Fibroblast of lung (primary cell): ENCODE results near the gene ZNF775. TPM values are rescaled to one million over a fixed set of nuclear protein-coding genes. Genes with fewer than 3 reads are reported as not detected.
A peak's percentile ranks its signal among the peaks of the same experiment; 100 is the strongest.

Experiments
- DNase-seq, 2 donors: peaks; one replicate each; pipeline versions ENCODE4 v3.0.0 to v3.0.0-alpha.2; 2010; ENCODE audit warnings: low read depth in 2 of 2
- H2AFZ ChIP-seq: 2 replicates; pipeline ENCODE4 v1.5.1; 2012; ENCODE audit warnings: low read length, control low read depth, inconsistent platforms
- H3K27ac ChIP-seq: 2 replicates; pipeline ENCODE4 v1.5.1; 2011; ENCODE audit warnings: low read length, control low read depth; ENCODE audit not compliant: insufficient read depth
- H3K27me3 ChIP-seq: 2 replicates; pipeline ENCODE4 v1.5.1; 2011; ENCODE audit warnings: mild to moderate bottlenecking, low read length; ENCODE audit not compliant: control insufficient read depth, insufficient read depth
- H3K36me3 ChIP-seq: 2 replicates; pipeline ENCODE4 v1.5.1; 2011; ENCODE audit warnings: low read length; ENCODE audit not compliant: control insufficient read depth, insufficient read depth
- H3K4me1 ChIP-seq: 2 replicates; pipeline ENCODE4 v1.5.1; 2011; ENCODE audit warnings: low read length; ENCODE audit not compliant: control insufficient read depth, insufficient read depth; ENCODE audit errors: extremely low read depth
- H3K4me2 ChIP-seq: 2 replicates; pipeline ENCODE4 v1.5.1; 2011; ENCODE audit warnings: low read length, control low read depth; ENCODE audit not compliant: insufficient read depth; ENCODE audit errors: extremely low read depth
- H3K4me3 ChIP-seq, 4 experiments: fragments of 200-600 bp in 1 of 4; sonication (generic) in 1 of 4; replicated peaks in 1 of 4; 2 replicates each; pipeline ENCODE4 v1.5.1; 2011 to 2016; ENCODE audit warnings: low read length in 4 of 4, low read depth in 3 of 4, mild to moderate bottlenecking in 3 of 4, control low read depth in 2 of 4, inconsistent platforms in 1 of 4, mixed read lengths in 1 of 4; ENCODE audit not compliant: insufficient read depth in 1 of 4; ENCODE audit errors: control extremely low read depth in 1 of 4
- H3K79me2 ChIP-seq: 2 replicates; pipeline ENCODE4 v1.5.1; 2012; ENCODE audit warnings: mild to moderate bottlenecking, low read length, inconsistent platforms; ENCODE audit not compliant: control insufficient read depth, insufficient read depth
- H3K9ac ChIP-seq: 2 replicates; pipeline ENCODE4 v1.5.1; 2011; ENCODE audit warnings: mild to moderate bottlenecking, low read length, control low read depth; ENCODE audit not compliant: insufficient read depth
- H3K9me3 ChIP-seq: 2 replicates; pipeline ENCODE4 v1.5.1; 2012; ENCODE audit warnings: low read depth, low read length; ENCODE audit not compliant: control insufficient read depth, insufficient read depth
- H4K20me1 ChIP-seq: 2 replicates; pipeline ENCODE4 v1.5.1; 2011; ENCODE audit warnings: low read length; ENCODE audit not compliant: control insufficient read depth, insufficient read depth; ENCODE audit errors: extremely low read depth
- CTCF ChIP-seq, 2 donors: IDR thresholded peaks in 1 of 2; conservative IDR thresholded peaks in 1 of 2; 1 replicate in 1 of 2; 2 replicates in 1 of 2; pipeline ENCODE4 v1.5.1; 2011 to 2012; ENCODE audit warnings: low read length in 2 of 2, control low read depth in 1 of 2, inconsistent platforms in 1 of 2, low read depth in 1 of 2, mild to moderate bottlenecking in 1 of 2
- EZH2 ChIP-seq: IDR thresholded peaks from 2 replicates; pipeline ENCODE4 v1.5.1; 2012; ENCODE audit warnings: low read length, control low read depth, mild to moderate bottlenecking; ENCODE audit errors: missing control alignments
- polyA plus RNA-seq, 2 donors: library from polyadenylated mRNA; depleted of rRNA in 1 of 2; stranded (reverse) in 1 of 2; unstranded in 1 of 2; fragments of >200 nt; gene quantifications; 2 replicates each; pipeline ENCODE4 v1.2.1, GENCODE V29; 2011 to 2012; ENCODE audit warnings: missing spikeins in 1 of 2
- total RNA-seq: library from RNA; depleted of rRNA; stranded (reverse); fragments of >200 nt; gene quantifications from 2 replicates; pipeline ENCODE4 v1.2.1, GENCODE V29; 2014

The ZNF775 gene
- total and polyA plus RNA-seq, 2 donors (not counting 1 experiment from before 2014, with no cell fraction given) = 1.2 to 9.6 TPM

- H3K4me2 ChIP-seq = no peak overlapping the region
- no peaks in the 10 kb centered on the region for H3K9me3 ChIP-seq
- H3K27ac ChIP-seq = no peak overlapping the region
- H3K36me3 ChIP-seq = no peaks in the 10 kb centered on the region
- no peak for TF ChIP-seq CTCF (conservative IDR thresholded peaks at IDR 0.05 in 1 of 2, IDR thresholded peaks at IDR 0.05 in 1 of 2; ENCODE audit: low read depth in 1 of 2, low read length in 2 of 2)
- no peak for TF ChIP-seq EZH2
- H3K9ac ChIP-seq = no peak overlapping the region
- no peaks in the 10 kb centered on the region for H3K79me2 ChIP-seq
- H3K4me1 ChIP-seq = peaks cover 10% of the 10 kb centered on the region
- H2AFZ ChIP-seq = no peak overlapping the region
- DNase-seq = no peak
- H3K27me3 ChIP-seq = no peaks in the 10 kb centered on the region
- H3K4me3 ChIP-seq = peak overlapping the region in 1 of 4 experiments; percentile 73
- H4K20me1 ChIP-seq = no peaks in the 10 kb centered on the region
These were observed 24.4 kb downstream of the ZNF775 start for GRCh38 chr7:150403376-150404171.

- H3K4me1 ChIP-seq = peaks cover 10% of the 10 kb centered on the region
- no peaks in the 10 kb centered on the region for H4K20me1 ChIP-seq
- H3K79me2 ChIP-seq = no peaks in the 10 kb centered on the region
- peak overlapping the region; percentile 63 for H3K27ac ChIP-seq
- H3K4me3 ChIP-seq = peak overlapping the region; percentile 58 to 73 (median 70)
- H3K36me3 ChIP-seq = no peaks in the 10 kb centered on the region
- no peak for DNase-seq
- H3K4me2 ChIP-seq = peak overlapping the region; percentile 88
- no peaks in the 10 kb centered on the region for H3K27me3 ChIP-seq
- peak overlapping the region; percentile 76 for H2AFZ ChIP-seq
- H3K9me3 ChIP-seq = no peaks in the 10 kb centered on the region
- no peak for TF ChIP-seq EZH2
- no peak for TF ChIP-seq CTCF (conservative IDR thresholded peaks at IDR 0.05 in 1 of 2, IDR thresholded peaks at IDR 0.05 in 1 of 2; ENCODE audit: low read depth in 1 of 2, low read length in 2 of 2)
- H3K9ac ChIP-seq = peak overlapping the region; percentile 57
These were observed 25.2 kb downstream of the ZNF775 start for GRCh38 chr7:150404172-150404804.

GRCh38 chr7:150404805-150405583, 25.9 kb downstream of the ZNF775 start:
- H4K20me1 ChIP-seq = no peaks in the 10 kb centered on the region
- H3K4me1 ChIP-seq = peaks cover 8% of the 10 kb centered on the region
- no peaks in the 10 kb centered on the region for H3K79me2 ChIP-seq
- H3K9me3 ChIP-seq = no peaks in the 10 kb centered on the region
- peak overlapping the region; percentile 63 for H3K27ac ChIP-seq
- H3K36me3 ChIP-seq = no peaks in the 10 kb centered on the region
- no peak for TF ChIP-seq EZH2
- peak in 1 of 2 donors; percentile 10 for TF ChIP-seq CTCF (conservative IDR thresholded peaks at IDR 0.05 in 1 of 2, IDR thresholded peaks at IDR 0.05 in 1 of 2; ENCODE audit: low read depth in 1 of 2, low read length in 2 of 2)
- H3K4me3 ChIP-seq = peak overlapping the region; percentile 69 to 73 (median 70)
- H3K9ac ChIP-seq = peak overlapping the region; percentile 57
- peak overlapping the region; percentile 88 for H3K4me2 ChIP-seq
- peak overlapping the region; percentile 84 for H2AFZ ChIP-seq
- peak; percentile 91 to 92 for DNase-seq
- H3K27me3 ChIP-seq = no peaks in the 10 kb centered on the region
